ENCODE measurements around the gene FAM53B. TPM values are rescaled to one million over a fixed set of nuclear protein-coding genes. Genes with fewer than 3 reads are reported as not detected.

FAM53B gene
- total and polyA plus RNA-seq, 12 donors: 11.6 to 42.9 (median 29.1) TPM

DNA sequence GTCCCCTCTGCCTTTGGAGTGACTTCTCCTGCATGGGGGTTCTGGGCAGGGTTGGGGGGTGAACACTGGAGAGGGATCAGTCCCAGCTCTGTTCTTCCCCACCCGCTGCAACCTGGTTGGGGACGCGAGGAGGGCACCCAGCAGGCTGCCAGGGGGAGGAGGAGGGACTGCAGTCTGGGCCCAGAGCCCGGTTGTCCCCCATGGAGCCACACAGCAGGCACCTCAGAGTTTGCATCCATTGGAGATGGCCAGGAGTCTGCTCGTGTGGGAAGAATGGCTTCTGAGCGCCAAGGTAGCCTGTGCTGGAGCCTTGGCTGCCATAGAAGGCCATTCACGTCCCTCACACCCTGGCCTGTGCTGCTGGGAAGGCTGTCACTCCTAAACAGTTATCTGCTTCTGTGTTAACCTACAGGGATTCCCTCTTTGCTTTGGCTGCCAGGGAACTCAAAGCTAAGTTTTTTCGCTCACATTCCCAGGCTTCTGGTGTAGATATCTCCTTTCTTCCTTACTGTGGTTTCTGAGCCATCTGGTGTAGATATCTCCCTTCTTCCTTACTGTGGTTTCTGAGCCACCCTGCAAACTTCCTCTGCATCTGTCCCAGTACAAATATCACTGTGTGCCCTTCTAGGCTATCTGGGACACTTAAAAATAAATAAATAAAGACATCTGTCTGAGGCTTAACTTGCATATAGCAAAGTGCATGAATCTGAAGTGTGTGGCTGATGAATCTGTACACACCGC lies 148.9 kb downstream of the FAM53B start:
- H3K9me3 ChIP-seq: peaks cover 0 to 10% (median 0%) of the 10 kb centered on the region in 11 donors
- no peak for ATAC-seq
- TF ChIP-seq, protein P1, sequence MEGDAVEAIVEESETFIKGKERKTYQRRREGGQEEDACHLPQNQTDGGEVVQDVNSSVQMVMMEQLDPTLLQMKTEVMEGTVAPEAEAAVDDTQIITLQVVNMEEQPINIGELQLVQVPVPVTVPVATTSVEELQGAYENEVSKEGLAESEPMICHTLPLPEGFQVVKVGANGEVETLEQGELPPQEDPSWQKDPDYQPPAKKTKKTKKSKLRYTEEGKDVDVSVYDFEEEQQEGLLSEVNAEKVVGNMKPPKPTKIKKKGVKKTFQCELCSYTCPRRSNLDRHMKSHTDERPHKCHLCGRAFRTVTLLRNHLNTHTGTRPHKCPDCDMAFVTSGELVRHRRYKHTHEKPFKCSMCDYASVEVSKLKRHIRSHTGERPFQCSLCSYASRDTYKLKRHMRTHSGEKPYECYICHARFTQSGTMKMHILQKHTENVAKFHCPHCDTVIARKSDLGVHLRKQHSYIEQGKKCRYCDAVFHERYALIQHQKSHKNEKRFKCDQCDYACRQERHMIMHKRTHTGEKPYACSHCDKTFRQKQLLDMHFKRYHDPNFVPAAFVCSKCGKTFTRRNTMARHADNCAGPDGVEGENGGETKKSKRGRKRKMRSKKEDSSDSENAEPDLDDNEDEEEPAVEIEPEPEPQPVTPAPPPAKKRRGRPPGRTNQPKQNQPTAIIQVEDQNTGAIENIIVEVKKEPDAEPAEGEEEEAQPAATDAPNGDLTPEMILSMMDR (IDR thresholded peaks at IDR 0.05): no peak
- 95 to 96% methylated on average over 9 of the region's 9 CpGs for WGBS, 2 donors
- H3K4me1 ChIP-seq: no peaks in the 10 kb centered on the region
- H3K27ac ChIP-seq: no peak overlapping the region
- no peak overlapping the region for H3K4me3 ChIP-seq
- H3K36me3 ChIP-seq: no peaks in the 10 kb centered on the region
- intact Hi-C loops (cut with DNase I): no loop called here
- DNase-seq: no peak
- H3K27me3 ChIP-seq: no peaks in the 10 kb centered on the region

DNA sequence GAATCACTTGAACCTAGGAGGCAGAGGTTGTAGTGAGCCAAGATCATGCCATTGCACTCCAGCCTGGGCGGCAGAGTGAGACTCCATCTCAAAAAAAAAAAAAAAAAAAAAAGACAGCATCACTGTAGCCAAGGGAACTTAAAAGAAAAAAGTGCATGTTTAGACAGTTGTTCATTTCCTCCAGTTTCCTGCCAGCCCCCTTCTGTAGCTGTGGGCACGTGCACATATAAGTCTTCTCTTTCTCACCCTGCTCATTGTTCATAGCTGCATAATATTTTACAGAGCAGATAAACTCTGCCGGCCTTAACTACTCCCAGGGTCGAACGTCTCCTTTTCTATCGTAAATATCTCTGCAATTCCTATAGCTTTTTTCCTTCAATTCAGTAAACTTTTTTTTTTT lies 149.9 kb downstream of the FAM53B start:
- H3K4me3 ChIP-seq: no peak overlapping the region
- DNase-seq: no peak
- TF ChIP-seq, protein P1 (IDR thresholded peaks at IDR 0.05): no peak
- no peaks in the 10 kb centered on the region for H3K27me3 ChIP-seq
- WGBS, 2 donors: 94 to 96% methylated on average over 6 of the region's 6 CpGs
- H3K36me3 ChIP-seq: no peaks in the 10 kb centered on the region
- peaks cover 0 to 6% (median 2%) of the 10 kb centered on the region in 9 donors for H3K4me1 ChIP-seq
- no peak overlapping the region for H3K27ac ChIP-seq
- intact Hi-C loops (cut with DNase I): no loop called here
- no peak for ATAC-seq
- peaks cover 0 to 10% (median 0%) of the 10 kb centered on the region in 11 donors for H3K9me3 ChIP-seq

DNA sequence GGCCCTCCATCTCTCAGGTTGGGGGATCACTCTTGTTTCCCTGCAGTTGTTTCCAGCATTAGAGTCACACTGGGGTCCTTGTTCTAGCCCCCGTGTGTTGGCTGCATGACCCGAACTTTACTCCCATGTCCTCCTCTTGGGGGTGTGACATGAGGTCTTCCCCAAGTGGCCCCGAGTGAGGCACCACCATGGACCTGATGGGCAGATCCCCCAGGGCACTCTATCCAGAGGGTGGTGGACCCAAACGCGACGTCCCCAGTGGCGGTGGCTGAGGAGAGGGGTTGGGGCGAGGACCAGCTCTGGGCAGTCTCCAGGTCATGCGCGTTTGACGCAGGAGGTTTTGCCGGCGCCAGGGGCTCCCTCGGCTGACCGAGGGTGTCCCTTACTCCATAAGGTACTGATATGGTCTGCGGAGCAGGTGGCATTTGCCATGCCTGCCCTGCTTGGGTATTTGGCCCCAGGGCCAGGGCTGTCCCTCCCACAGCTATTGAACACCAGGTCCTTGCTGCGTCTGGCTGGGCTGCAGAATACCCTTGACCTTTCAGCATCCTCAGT lies 150.7 kb downstream of the FAM53B start:
- Histone ChIP-seq H3K4me1 (peaks cover 0 to 13% (median 10%) of the 10 kb centered on the region in 9 donors), H3K9me3 (peaks cover 0 to 10% (median 0%) of the 10 kb centered on the region in 11 donors), H3K36me3 (no peaks in the 10 kb centered on the region), H3K4me3 (no peak overlapping the region), H3K27ac (no peak overlapping the region), H3K27me3 (no peaks in the 10 kb centered on the region)
- intact Hi-C loops (cut with DNase I): no loop called here
- no peak for DNase-seq
- TF ChIP-seq, protein P1 (IDR thresholded peaks at IDR 0.05): no peak
- WGBS, 2 donors: 93 to 94% methylated on average over 17 of the region's 17 CpGs
- ATAC-seq: no peak

DNA sequence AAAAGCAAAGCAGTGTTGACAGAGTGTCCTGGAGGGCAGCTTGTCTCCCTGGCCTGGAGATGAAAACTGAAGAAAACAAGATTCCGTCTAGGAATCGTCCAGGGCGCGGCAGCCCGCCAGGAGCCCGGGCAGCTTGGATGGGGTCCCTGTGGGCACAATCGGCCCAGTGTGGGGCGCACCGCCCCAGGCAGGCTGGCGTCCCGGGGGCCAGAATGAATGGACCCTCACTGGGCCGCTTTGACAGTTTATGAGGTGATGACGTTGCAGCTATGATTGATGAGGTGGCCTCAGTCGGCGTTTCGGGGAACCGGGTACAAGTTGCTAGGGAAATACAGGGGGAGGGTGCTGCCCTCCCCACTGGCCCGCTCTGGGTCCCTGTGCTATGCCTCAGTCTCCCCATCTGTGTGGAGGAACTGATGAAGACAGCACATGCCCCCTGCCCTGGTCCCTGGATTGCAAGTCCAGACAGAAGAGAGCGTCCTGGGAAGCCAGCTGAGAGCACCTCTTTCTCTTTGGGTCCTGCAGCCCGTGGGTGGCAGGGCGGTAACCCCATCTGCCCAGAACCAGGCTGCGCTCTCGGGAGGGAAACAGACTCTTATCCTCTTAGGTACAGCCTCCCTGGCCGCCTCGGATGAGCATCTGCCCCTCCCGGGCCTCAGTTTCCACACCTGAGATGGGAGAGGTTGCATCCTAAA lies 151.3 kb downstream of the FAM53B start:
- Histone ChIP-seq H3K36me3 (no peaks in the 10 kb centered on the region), H3K27me3 (no peaks in the 10 kb centered on the region), H3K27ac (no peak overlapping the region), H3K9me3 (peaks cover 0 to 10% (median 0%) of the 10 kb centered on the region in 11 donors), H3K4me1 (peaks cover 0 to 18% (median 15%) of the 10 kb centered on the region in 9 donors), H3K4me3 (no peak overlapping the region)
- WGBS, 2 donors: 91 to 94% methylated on average over 26 of the region's 26 CpGs
- no peak for ATAC-seq
- TF ChIP-seq, protein P1 (IDR thresholded peaks at IDR 0.05): no peak
- DNase-seq: no peak
- intact Hi-C loops (cut with DNase I): no loop called here
